ENCODE results near the gene SEM1. TPM values are rescaled to one million over a fixed set of nuclear protein-coding genes. Genes with fewer than 3 reads are reported as not detected.

SEM1 gene
- total RNA-seq, 1 experiment from 2014 or later = 116 TPM

- H3K9me3 Mint-ChIP-seq (ENCODE audit: unreplicated experiment) = peaks cover 19% of the 10 kb centered on the region
- peak overlapping the region; percentile 98 for H3K27ac Mint-ChIP-seq (ENCODE audit: unreplicated experiment)
- H3K4me3 ChIP-seq (ENCODE audit: low read depth, low read length) = peak overlapping the region; percentile 78
- H3K27me3 ChIP-seq (replicated peaks; ENCODE audit: control insufficient read depth, insufficient read depth, low read length) = no peaks in the 10 kb centered on the region
- no peaks in the 10 kb centered on the region for H3K4me1 Mint-ChIP-seq (ENCODE audit: low read depth, unreplicated experiment)
- no peak for DNase-seq
- no peaks in the 10 kb centered on the region for H3K36me3 ChIP-seq (ENCODE audit: control insufficient read depth, insufficient read depth, low read length)
- peaks cover 15% of the 10 kb centered on the region for H3K36me3 Mint-ChIP-seq (ENCODE audit: insufficient read depth, unreplicated experiment)
- no peak for TF ChIP-seq CTCF (IDR thresholded peaks at IDR 0.05; ENCODE audit: insufficient read depth in 1 of 2, low read depth in 1 of 2, low read length in 1 of 2, severe bottlenecking in 1 of 2, unreplicated experiment in 1 of 2)
- H3K9me3 ChIP-seq = no peaks in the 10 kb centered on the region; the same call in 1 of the 2 replicates
- H3K4me3 Mint-ChIP-seq (ENCODE audit: unreplicated experiment) = peak overlapping the region; percentile 88
- no TSS peak for BruUV-seq (replicated peaks)
- ChIA-PET CTCF (no interaction called here), POLR2A (no interaction called here)
- no peaks in the 10 kb centered on the region for H3K27me3 Mint-ChIP-seq (ENCODE audit: insufficient read depth, unreplicated experiment)
- peaks cover 11% of the 10 kb centered on the region for H3K4me1 ChIP-seq
- intact Hi-C loops (cut with micrococcal nuclease; ENCODE audit: unreplicated experiment) = loop anchor here (1.0 to 10.0 kb wide), 2 partner anchors 316 to 406 kb away; partner anchors contain the start of gene DLX5
Measured at GRCh38 chr7:96708872-96709271, 774 bp downstream of the SEM1 start.

- peaks cover 15% of the 10 kb centered on the region for H3K9me3 Mint-ChIP-seq (ENCODE audit: unreplicated experiment)
- no peaks in the 10 kb centered on the region; the same call in 1 of the 2 replicates for H3K9me3 ChIP-seq
- peaks cover 20% of the 10 kb centered on the region for H3K36me3 Mint-ChIP-seq (ENCODE audit: insufficient read depth, unreplicated experiment)
- ChIA-PET POLR2A (no interaction called here), CTCF (no interaction called here)
- H3K4me3 ChIP-seq (ENCODE audit: low read depth, low read length) = peak overlapping the region; percentile 78
- no peaks in the 10 kb centered on the region for H3K27me3 ChIP-seq (replicated peaks; ENCODE audit: control insufficient read depth, insufficient read depth, low read length)
- peaks cover 11% of the 10 kb centered on the region for H3K4me1 ChIP-seq
- peak overlapping the region; percentile 88 for H3K4me3 Mint-ChIP-seq (ENCODE audit: unreplicated experiment)
- peaks cover 1% of the 10 kb centered on the region; the same call in 1 of the 2 replicates for H3K36me3 ChIP-seq (ENCODE audit: control insufficient read depth, insufficient read depth, low read length)
- intact Hi-C loops (cut with micrococcal nuclease; ENCODE audit: unreplicated experiment) = loop anchor here (10.0 kb wide), 1 partner anchor 317 kb away; the partner anchor contains the start of gene DLX5
- no TSS peak for BruUV-seq (replicated peaks)
- no peak for DNase-seq
- no peak overlapping the region for H3K27ac Mint-ChIP-seq (ENCODE audit: unreplicated experiment)
- no peaks in the 10 kb centered on the region for H3K4me1 Mint-ChIP-seq (ENCODE audit: low read depth, unreplicated experiment)
- no peak for TF ChIP-seq CTCF (IDR thresholded peaks at IDR 0.05; ENCODE audit: insufficient read depth in 1 of 2, low read depth in 1 of 2, low read length in 1 of 2, severe bottlenecking in 1 of 2, unreplicated experiment in 1 of 2)
- H3K27me3 Mint-ChIP-seq (ENCODE audit: insufficient read depth, unreplicated experiment) = no peaks in the 10 kb centered on the region
Measured at GRCh38 chr7:96707901-96708774, 1.5 kb downstream of the SEM1 start.

- no peak for DNase-seq
- Mint-ChIP-seq H3K9me3 (ENCODE audit: unreplicated experiment) (no peaks in the 10 kb centered on the region), H3K4me1 (ENCODE audit: low read depth, unreplicated experiment) (peaks cover 15% of the 10 kb centered on the region), H3K27me3 (ENCODE audit: insufficient read depth, unreplicated experiment) (no peaks in the 10 kb centered on the region), H3K36me3 (ENCODE audit: insufficient read depth, unreplicated experiment) (peaks cover 10% of the 10 kb centered on the region), H3K4me3 (ENCODE audit: unreplicated experiment) (no peak overlapping the region), H3K27ac (ENCODE audit: unreplicated experiment) (no peak overlapping the region)
- Histone ChIP-seq H3K9me3 (no peaks in the 10 kb centered on the region), H3K4me3 (ENCODE audit: low read depth, low read length) (no peak overlapping the region), H3K27me3 (replicated peaks; ENCODE audit: control insufficient read depth, insufficient read depth, low read length) (no peaks in the 10 kb centered on the region), H3K36me3 (ENCODE audit: control insufficient read depth, insufficient read depth, low read length) (peaks cover 3% of the 10 kb centered on the region; the same call in 1 of the 2 replicates), H3K4me1 (no peaks in the 10 kb centered on the region)
- POLR2A ChIA-PET = no interaction called here
- TF ChIP-seq CTCF (IDR thresholded peaks at IDR 0.05; ENCODE audit: insufficient read depth in 1 of 2, low read depth in 1 of 2, low read length in 1 of 2, severe bottlenecking in 1 of 2, unreplicated experiment in 1 of 2) = no peak
- BruUV-seq (replicated peaks) = no TSS peak
- CTCF ChIA-PET = no interaction called here
- intact Hi-C loops (cut with micrococcal nuclease; ENCODE audit: unreplicated experiment) = loop anchor here (10.0 kb wide), 1 partner anchor 324 kb away; the partner anchor contains the start of gene DLX5
Measured at GRCh38 chr7:96701258-96701657, 8.4 kb downstream of the SEM1 start.
